ENCODE results near the gene SFMBT2.

The SFMBT2 gene

DNA sequence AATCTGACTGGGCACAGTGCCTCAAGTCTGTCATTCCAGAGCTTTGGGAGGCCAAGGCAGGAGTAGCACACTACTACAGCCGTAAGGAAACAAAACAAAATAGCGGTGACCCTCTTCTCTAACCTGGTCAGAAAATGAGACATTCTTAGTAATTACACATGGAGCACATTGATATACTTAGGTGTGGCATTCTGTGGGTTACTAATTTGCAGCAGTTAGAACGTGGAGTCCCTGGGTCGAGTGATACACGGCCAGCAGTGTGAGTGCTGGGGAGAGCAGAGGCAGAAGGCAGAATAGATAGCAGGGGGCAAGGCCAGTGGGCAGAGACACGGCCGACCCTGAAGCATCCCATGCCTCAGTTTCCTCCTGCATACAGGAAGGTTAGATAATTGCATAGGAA, 28.9 kb upstream of the SFMBT2 start:
- Histone ChIP-seq H3K9me3 (ENCODE audit: control insufficient read depth in 1 of 2, low read length in 2 of 2) (no peaks in the 10 kb centered on the region), H3K4me3 (ENCODE audit: low read depth in 1 of 2, low read length in 2 of 2) (no peak overlapping the region), H3K27me3 (ENCODE audit: control insufficient read depth in 1 of 2, insufficient read depth in 2 of 2, low read length in 2 of 2) (no peaks in the 10 kb centered on the region), H3K9ac (ENCODE audit: low read depth in 1 of 2, low read length in 2 of 2) (no peak overlapping the region), H3K27ac (ENCODE audit: low read depth, low read length) (no peak overlapping the region), H3K36me3 (ENCODE audit: control insufficient read depth in 1 of 2, insufficient read depth in 2 of 2, low read length in 2 of 2) (no peaks in the 10 kb centered on the region), H3K4me1 (ENCODE audit: control insufficient read depth in 1 of 2, insufficient read depth in 2 of 2, low read length in 2 of 2) (no peaks in the 10 kb centered on the region)

DNA sequence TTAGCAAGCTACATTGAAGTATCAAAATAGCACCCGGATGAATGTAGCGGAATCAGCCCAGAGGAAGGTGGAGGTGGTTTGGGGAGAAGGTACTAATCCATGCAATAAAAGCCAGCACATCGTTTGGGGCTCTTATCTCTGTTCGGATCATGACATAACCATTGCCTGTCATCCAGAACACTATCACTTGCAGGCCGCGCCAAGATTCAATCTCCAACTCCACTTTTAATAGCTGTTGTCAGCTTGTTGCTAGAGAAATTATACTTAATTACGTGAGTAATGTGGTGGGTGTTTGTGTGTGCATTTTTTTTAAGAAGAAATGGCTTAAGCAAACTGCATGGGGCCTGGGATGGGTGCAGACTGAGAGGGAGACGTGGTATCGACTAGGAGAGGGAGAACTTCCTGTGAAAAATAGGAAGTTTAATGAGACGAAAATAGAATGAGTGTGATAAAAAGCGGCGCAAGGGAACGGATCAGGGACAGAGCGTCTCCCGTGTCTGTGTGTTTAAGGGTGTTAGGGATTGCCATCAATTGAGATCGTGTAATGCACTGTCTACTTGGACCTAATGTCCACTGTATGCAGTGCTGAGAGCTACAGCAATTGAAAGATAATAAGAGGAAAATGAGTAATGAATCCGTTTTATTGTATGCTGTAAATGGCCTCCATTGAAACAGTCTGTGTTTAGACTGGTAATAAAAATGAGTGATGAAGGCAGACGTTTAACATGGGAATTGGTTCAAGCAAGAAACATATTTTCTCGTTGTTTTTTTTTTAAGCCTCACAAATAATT, 27.6 kb upstream of the SFMBT2 start:
- Histone ChIP-seq H3K27ac (ENCODE audit: low read depth, low read length) (no peak overlapping the region), H3K9ac (ENCODE audit: low read depth in 1 of 2, low read length in 2 of 2) (no peak overlapping the region)

DNA sequence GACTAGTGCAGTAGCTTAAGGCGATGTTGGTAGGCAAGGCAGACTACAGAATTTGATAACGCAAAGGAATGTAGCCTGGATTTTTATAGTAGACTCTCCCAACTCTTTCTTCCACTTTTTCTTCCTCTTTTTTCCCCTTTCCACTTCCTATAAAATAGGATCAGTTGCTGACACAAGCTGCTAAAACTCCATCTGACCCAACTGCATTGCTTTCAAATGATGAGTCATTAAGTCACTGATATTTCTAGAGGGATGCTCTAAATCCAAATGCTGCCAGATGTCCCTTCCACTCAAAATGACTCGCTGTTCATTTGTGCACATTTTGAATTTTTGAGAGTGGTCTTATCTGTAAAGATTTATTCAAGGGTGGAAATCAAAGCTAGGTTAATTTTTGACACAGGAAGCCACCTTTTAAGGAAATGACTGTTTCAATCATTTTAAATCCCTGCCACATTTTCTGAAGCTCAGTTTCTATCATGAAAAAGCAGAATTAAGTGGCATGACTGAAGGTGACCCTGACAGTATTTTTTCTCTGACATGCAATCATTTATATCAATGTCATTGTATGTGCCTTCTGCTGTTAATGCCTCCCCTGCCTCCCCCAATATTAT, 25.8 kb upstream of the SFMBT2 start:
- H3K9ac ChIP-seq (ENCODE audit: low read depth in 1 of 2, low read length in 2 of 2), result no peak overlapping the region

More for the DNA sequence above, 27.6 kb upstream of the SFMBT2 start:
- no peaks in the 10 kb centered on the region for H3K27me3 ChIP-seq (ENCODE audit: control insufficient read depth in 1 of 2, insufficient read depth in 2 of 2, low read length in 2 of 2)
- no peaks in the 10 kb centered on the region for H3K36me3 ChIP-seq (ENCODE audit: control insufficient read depth in 1 of 2, insufficient read depth in 2 of 2, low read length in 2 of 2)
- H3K4me3 ChIP-seq (ENCODE audit: low read depth in 1 of 2, low read length in 2 of 2), result no peak overlapping the region
- H3K9me3 ChIP-seq (ENCODE audit: control insufficient read depth in 1 of 2, low read length in 2 of 2), result no peaks in the 10 kb centered on the region
- H3K4me1 ChIP-seq (ENCODE audit: control insufficient read depth in 1 of 2, insufficient read depth in 2 of 2, low read length in 2 of 2), result no peaks in the 10 kb centered on the region

DNA sequence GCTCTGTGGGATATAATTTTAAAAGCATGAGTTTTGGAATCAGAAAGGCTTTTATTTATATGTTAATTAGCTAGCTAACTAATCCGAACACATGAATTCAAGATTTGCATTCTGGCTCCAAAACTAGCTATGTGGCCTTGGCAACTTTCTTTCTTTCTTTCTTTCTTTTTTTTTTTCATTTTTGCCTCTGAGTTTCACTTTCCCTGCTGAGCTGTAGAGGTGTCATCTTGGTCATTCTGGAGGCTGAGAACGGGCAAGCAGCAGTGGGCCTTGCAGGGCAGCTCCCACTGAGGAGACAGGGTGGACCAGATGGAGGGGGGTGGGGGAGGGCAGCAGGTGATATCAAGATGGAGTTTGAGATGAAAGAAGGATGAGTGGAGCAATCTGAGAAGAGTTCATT, 24.8 kb upstream of the SFMBT2 start:
- Histone ChIP-seq H3K36me3 (ENCODE audit: control insufficient read depth in 1 of 2, insufficient read depth in 2 of 2, low read length in 2 of 2) (no peaks in the 10 kb centered on the region), H3K4me1 (ENCODE audit: control insufficient read depth in 1 of 2, insufficient read depth in 2 of 2, low read length in 2 of 2) (no peaks in the 10 kb centered on the region), H3K9me3 (ENCODE audit: control insufficient read depth in 1 of 2, low read length in 2 of 2) (no peaks in the 10 kb centered on the region), H3K4me3 (ENCODE audit: low read depth in 1 of 2, low read length in 2 of 2) (no peak overlapping the region), H3K9ac (ENCODE audit: low read depth in 1 of 2, low read length in 2 of 2) (no peak overlapping the region), H3K27ac (ENCODE audit: low read depth, low read length) (no peak overlapping the region), H3K27me3 (ENCODE audit: control insufficient read depth in 1 of 2, insufficient read depth in 2 of 2, low read length in 2 of 2) (no peaks in the 10 kb centered on the region)

More for the DNA sequence above, 25.8 kb upstream of the SFMBT2 start:
- Histone ChIP-seq H3K9me3 (ENCODE audit: control insufficient read depth in 1 of 2, low read length in 2 of 2) (no peaks in the 10 kb centered on the region), H3K36me3 (ENCODE audit: control insufficient read depth in 1 of 2, insufficient read depth in 2 of 2, low read length in 2 of 2) (no peaks in the 10 kb centered on the region), H3K4me1 (ENCODE audit: control insufficient read depth in 1 of 2, insufficient read depth in 2 of 2, low read length in 2 of 2) (no peaks in the 10 kb centered on the region), H3K4me3 (ENCODE audit: low read depth in 1 of 2, low read length in 2 of 2) (no peak overlapping the region), H3K27me3 (ENCODE audit: control insufficient read depth in 1 of 2, insufficient read depth in 2 of 2, low read length in 2 of 2) (no peaks in the 10 kb centered on the region), H3K27ac (ENCODE audit: low read depth, low read length) (no peak overlapping the region)

DNA sequence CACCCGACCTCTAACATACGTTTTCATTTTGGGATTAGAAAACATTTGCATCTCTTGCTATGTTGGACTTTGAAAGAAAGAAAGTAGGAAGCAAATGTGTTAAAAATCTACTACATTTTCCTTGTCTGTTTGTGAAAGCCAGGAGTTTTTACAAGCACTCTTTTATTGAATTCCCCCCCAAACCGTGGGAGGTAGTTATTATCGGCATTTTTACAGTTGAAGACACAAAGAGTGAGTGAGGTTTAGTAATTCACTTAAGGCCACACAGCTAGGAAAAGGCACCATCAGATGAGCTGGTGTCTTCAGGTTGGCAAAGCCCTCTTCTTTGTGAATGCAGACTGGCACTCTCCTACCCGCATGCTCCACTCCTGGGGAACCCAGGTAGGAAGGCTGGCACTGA, 23.5 kb upstream of the SFMBT2 start:
- Histone ChIP-seq H3K4me3 (ENCODE audit: low read depth in 1 of 2, low read length in 2 of 2) (no peak overlapping the region), H3K36me3 (ENCODE audit: control insufficient read depth in 1 of 2, insufficient read depth in 2 of 2, low read length in 2 of 2) (no peaks in the 10 kb centered on the region), H3K27me3 (ENCODE audit: control insufficient read depth in 1 of 2, insufficient read depth in 2 of 2, low read length in 2 of 2) (no peaks in the 10 kb centered on the region), H3K9me3 (ENCODE audit: control insufficient read depth in 1 of 2, low read length in 2 of 2) (no peaks in the 10 kb centered on the region), H3K9ac (ENCODE audit: low read depth in 1 of 2, low read length in 2 of 2) (no peak overlapping the region), H3K27ac (ENCODE audit: low read depth, low read length) (no peak overlapping the region), H3K4me1 (ENCODE audit: control insufficient read depth in 1 of 2, insufficient read depth in 2 of 2, low read length in 2 of 2) (no peaks in the 10 kb centered on the region)

DNA sequence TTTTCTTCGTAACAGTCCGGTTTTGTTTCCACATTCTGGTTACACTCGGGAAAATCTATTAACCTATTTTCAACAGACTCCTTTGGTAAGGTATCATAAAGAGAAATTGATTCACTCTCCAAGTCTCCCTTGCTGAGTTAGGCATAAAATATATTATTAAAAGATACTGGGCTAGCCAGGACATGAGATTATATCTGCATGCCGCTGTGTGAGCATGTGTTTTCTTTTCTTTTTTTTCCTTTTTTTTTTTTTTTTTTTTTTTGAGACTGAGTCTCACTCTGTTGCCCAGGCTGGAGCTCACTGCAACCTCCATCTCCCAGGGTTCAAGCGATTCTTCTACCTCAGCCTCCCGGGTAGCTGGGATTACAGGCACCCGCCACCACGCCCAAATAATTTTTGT, 23.0 kb upstream of the SFMBT2 start:
- no peak overlapping the region for H3K9ac ChIP-seq (ENCODE audit: low read depth in 1 of 2, low read length in 2 of 2)
- no peaks in the 10 kb centered on the region for H3K27me3 ChIP-seq (ENCODE audit: control insufficient read depth in 1 of 2, insufficient read depth in 2 of 2, low read length in 2 of 2)
- H3K9me3 ChIP-seq (ENCODE audit: control insufficient read depth in 1 of 2, low read length in 2 of 2), result no peaks in the 10 kb centered on the region
- no peak overlapping the region for H3K4me3 ChIP-seq (ENCODE audit: low read depth in 1 of 2, low read length in 2 of 2)
- no peaks in the 10 kb centered on the region for H3K4me1 ChIP-seq (ENCODE audit: control insufficient read depth in 1 of 2, insufficient read depth in 2 of 2, low read length in 2 of 2)
- no peaks in the 10 kb centered on the region for H3K36me3 ChIP-seq (ENCODE audit: control insufficient read depth in 1 of 2, insufficient read depth in 2 of 2, low read length in 2 of 2)
- no peak overlapping the region for H3K27ac ChIP-seq (ENCODE audit: low read depth, low read length)

DNA sequence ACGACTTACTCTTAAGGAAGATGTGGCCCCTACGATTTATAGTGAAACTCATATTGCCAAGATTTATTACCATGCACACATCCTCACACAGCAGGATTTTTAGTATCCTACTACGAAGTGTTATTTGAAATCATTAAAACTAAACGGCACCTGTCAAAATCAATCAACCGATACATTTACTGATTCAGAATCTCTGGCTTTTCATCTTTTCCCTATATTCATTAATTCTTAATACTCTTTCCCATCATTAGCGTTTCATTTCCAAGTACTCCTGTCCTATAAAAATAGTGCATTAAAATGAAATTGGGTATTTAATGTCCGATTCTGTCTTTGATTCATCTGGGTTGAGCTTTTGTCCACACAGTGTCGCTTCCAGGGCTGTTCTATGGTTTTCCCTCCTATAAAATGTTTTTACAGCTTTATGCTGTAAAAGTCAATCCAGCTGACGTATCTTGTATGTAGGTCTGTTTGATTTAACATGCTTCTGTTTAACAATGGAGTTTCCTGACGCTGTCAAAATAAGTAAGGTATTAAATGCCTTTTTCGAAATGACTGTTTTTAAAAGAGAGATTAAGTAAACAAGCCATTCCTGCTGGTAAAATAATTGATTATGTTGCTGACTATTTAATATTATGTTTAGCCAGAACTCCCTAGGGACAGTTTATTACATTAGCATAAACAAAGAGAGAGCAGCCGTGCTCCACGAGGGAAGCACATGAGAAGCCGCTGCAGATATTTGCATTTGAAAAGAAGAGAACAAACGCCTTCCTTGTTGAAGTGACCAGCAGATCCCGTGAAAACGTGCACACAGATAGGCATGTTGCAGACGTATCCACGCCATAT, 22.3 kb upstream of the SFMBT2 start:
- Histone ChIP-seq H3K9me3 (ENCODE audit: control insufficient read depth in 1 of 2, low read length in 2 of 2) (no peaks in the 10 kb centered on the region), H3K27me3 (ENCODE audit: control insufficient read depth in 1 of 2, insufficient read depth in 2 of 2, low read length in 2 of 2) (no peaks in the 10 kb centered on the region), H3K27ac (ENCODE audit: low read depth, low read length) (no peak overlapping the region), H3K4me1 (ENCODE audit: control insufficient read depth in 1 of 2, insufficient read depth in 2 of 2, low read length in 2 of 2) (no peaks in the 10 kb centered on the region), H3K4me3 (ENCODE audit: low read depth in 1 of 2, low read length in 2 of 2) (no peak overlapping the region), H3K36me3 (ENCODE audit: control insufficient read depth in 1 of 2, insufficient read depth in 2 of 2, low read length in 2 of 2) (no peaks in the 10 kb centered on the region), H3K9ac (ENCODE audit: low read depth in 1 of 2, low read length in 2 of 2) (no peak overlapping the region)

DNA sequence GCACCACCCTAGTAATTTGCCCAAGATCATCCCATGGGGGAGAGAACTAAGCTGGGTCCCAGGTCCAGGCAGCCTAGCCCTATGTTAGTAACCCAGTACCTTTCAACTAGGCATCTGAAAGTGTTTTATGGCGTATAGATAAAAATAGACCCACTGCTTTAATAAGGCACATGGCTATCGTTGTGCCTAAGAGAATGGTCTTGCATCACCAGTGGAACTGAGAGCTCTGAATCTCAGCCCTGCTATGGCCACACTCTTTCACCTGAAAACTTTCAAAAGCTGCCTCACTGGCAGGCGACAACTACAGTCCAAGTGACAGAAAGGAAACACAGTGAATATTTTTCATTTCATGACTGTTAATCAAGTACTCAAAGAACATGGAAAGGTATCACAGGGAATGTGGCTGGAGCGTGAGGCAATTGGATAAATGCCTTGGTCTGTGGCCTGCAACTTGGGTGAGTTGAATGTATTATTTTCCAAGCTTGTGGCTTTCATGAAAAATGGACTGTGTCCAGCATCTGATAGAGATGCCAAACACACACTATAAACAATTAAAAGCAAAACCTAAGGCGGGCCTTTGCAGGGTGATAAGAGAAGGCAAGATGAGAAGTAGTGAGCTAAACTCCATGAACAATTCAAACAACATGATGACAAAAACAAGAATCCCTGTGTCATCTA, 18.0 kb upstream of the SFMBT2 start:
- no peaks in the 10 kb centered on the region for H3K36me3 ChIP-seq (ENCODE audit: control insufficient read depth in 1 of 2, insufficient read depth in 2 of 2, low read length in 2 of 2)
- no peak overlapping the region for H3K27ac ChIP-seq (ENCODE audit: low read depth, low read length)
- H3K4me1 ChIP-seq (ENCODE audit: control insufficient read depth in 1 of 2, insufficient read depth in 2 of 2, low read length in 2 of 2), result no peaks in the 10 kb centered on the region
- H3K9me3 ChIP-seq (ENCODE audit: control insufficient read depth in 1 of 2, low read length in 2 of 2), result no peaks in the 10 kb centered on the region
- no peak overlapping the region for H3K4me3 ChIP-seq (ENCODE audit: low read depth in 1 of 2, low read length in 2 of 2)
- no peaks in the 10 kb centered on the region for H3K27me3 ChIP-seq (ENCODE audit: control insufficient read depth in 1 of 2, insufficient read depth in 2 of 2, low read length in 2 of 2)
- H3K9ac ChIP-seq (ENCODE audit: low read depth in 1 of 2, low read length in 2 of 2), result no peak overlapping the region

DNA sequence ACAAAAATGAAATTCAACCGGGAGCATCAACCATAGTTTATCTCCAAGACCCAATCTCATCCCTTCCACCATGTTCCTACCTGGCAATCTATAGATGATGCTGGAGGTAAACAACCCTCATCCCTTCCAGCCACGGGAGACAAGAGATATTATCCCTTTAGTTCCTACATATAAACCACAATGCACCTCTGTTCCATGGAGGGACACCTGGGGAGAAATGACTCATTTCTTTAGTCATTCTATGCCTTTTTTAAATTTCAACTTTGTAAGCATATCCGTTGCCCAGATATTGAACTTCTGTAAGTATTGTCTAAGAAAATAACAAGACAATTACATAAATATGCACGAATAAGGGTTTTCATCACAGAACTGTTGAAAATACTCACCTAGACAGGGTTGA, 15.5 kb upstream of the SFMBT2 start:
- Histone ChIP-seq H3K36me3 (ENCODE audit: control insufficient read depth in 1 of 2, insufficient read depth in 2 of 2, low read length in 2 of 2) (no peaks in the 10 kb centered on the region), H3K4me1 (ENCODE audit: control insufficient read depth in 1 of 2, insufficient read depth in 2 of 2, low read length in 2 of 2) (no peaks in the 10 kb centered on the region), H3K27me3 (ENCODE audit: control insufficient read depth in 1 of 2, insufficient read depth in 2 of 2, low read length in 2 of 2) (no peaks in the 10 kb centered on the region), H3K4me3 (ENCODE audit: low read depth in 1 of 2, low read length in 2 of 2) (no peak overlapping the region), H3K9me3 (ENCODE audit: control insufficient read depth in 1 of 2, low read length in 2 of 2) (no peaks in the 10 kb centered on the region), H3K9ac (ENCODE audit: low read depth in 1 of 2, low read length in 2 of 2) (no peak overlapping the region), H3K27ac (ENCODE audit: low read depth, low read length) (no peak overlapping the region)

DNA sequence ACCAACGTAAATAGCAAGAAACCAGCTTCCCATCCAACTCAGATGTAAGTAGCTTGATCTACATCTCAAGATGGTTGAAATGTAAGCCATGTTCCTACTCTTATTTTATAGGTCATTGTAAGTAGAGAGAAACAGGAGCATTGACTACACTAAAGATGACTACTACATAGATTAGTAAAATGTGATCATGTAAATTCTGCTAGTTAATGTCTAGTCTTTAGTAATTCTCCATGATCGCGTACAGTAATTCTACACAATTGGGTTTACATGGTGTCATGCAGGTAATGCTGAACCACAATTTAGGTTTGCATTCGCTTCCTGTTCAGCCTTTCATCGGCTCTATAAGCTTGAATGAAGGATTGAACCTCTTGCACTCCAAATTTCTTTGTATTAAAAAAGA, 14.9 kb upstream of the SFMBT2 start:
- no peaks in the 10 kb centered on the region for H3K9me3 ChIP-seq (ENCODE audit: control insufficient read depth in 1 of 2, low read length in 2 of 2)

More for the DNA sequence above, 14.9 kb upstream of the SFMBT2 start:
- Histone ChIP-seq H3K27me3 (ENCODE audit: control insufficient read depth in 1 of 2, insufficient read depth in 2 of 2, low read length in 2 of 2) (no peaks in the 10 kb centered on the region), H3K27ac (ENCODE audit: low read depth, low read length) (no peak overlapping the region), H3K36me3 (ENCODE audit: control insufficient read depth in 1 of 2, insufficient read depth in 2 of 2, low read length in 2 of 2) (no peaks in the 10 kb centered on the region), H3K4me3 (ENCODE audit: low read depth in 1 of 2, low read length in 2 of 2) (no peak overlapping the region), H3K4me1 (ENCODE audit: control insufficient read depth in 1 of 2, insufficient read depth in 2 of 2, low read length in 2 of 2) (no peaks in the 10 kb centered on the region), H3K9ac (ENCODE audit: low read depth in 1 of 2, low read length in 2 of 2) (no peak overlapping the region)
